ENCODE measurements around the gene SPATA3.

GRCh38 chr2:231051116-231051515, 55.2 kb downstream of the SPATA3 start:
- TF ChIP-seq CTCF (IDR thresholded peaks at IDR 0.05; ENCODE audit: poor library complexity), result no peak
- no peak for TF ChIP-seq EZH2phosphoT487 (IDR thresholded peaks at IDR 0.05; ENCODE audit: low read depth, severe bottlenecking, unreplicated experiment)
- no peak for TF ChIP-seq EZH2 (IDR thresholded peaks at IDR 0.05; ENCODE audit: borderline replicate concordance)

All from hepatocyte (in vitro differentiated cells).